Activated T-helper 17 cell treated with anti-CD3 and anti-CD28 coated beads, Interleukin-2, amount 50 U/mL, for 72 hours (primary cell): ENCODE data around the gene INO80. TPM values are rescaled to one million over a fixed set of nuclear protein-coding genes. Genes with fewer than 3 reads are reported as not detected.

ENCODE experiments used
- ATAC-seq: fragments of 150-1000 bp; cut with Tn5 transposase; replicated peaks from 2 replicates; pipeline ENCODE4 v1.10.0; 2021; ENCODE audit warnings: mild to moderate bottlenecking, moderate library complexity
- H3K27ac Mint-ChIP-seq: one replicate; pipeline ENCODE4 v1.8.0; 2022; ENCODE audit warnings: mixed read lengths
- H3K27me3 Mint-ChIP-seq: one replicate; pipeline ENCODE4 v1.8.0; 2022; ENCODE audit warnings: mixed read lengths
- H3K36me3 Mint-ChIP-seq: one replicate; pipeline ENCODE4 v1.8.0; 2022; ENCODE audit warnings: low read depth, mild to moderate bottlenecking, mixed read lengths
- H3K4me1 Mint-ChIP-seq: one replicate; pipeline ENCODE4 v1.8.0; 2022; ENCODE audit warnings: mixed read lengths
- H3K4me3 Mint-ChIP-seq: one replicate; pipeline ENCODE4 v1.8.0; 2022; ENCODE audit warnings: mild to moderate bottlenecking, mixed read lengths
- H3K9me3 Mint-ChIP-seq: one replicate; pipeline ENCODE4 v1.8.0; 2022; ENCODE audit warnings: mixed read lengths
- total RNA-seq, 2 donors: library from RNA; stranded (reverse); gene quantifications; one replicate each; pipeline ENCODE4 v1.2.3, GENCODE V29; 2022

Gene INO80
- total RNA-seq, 2 donors from 2014 or later, result 22.8 to 25.9 TPM

DNA sequence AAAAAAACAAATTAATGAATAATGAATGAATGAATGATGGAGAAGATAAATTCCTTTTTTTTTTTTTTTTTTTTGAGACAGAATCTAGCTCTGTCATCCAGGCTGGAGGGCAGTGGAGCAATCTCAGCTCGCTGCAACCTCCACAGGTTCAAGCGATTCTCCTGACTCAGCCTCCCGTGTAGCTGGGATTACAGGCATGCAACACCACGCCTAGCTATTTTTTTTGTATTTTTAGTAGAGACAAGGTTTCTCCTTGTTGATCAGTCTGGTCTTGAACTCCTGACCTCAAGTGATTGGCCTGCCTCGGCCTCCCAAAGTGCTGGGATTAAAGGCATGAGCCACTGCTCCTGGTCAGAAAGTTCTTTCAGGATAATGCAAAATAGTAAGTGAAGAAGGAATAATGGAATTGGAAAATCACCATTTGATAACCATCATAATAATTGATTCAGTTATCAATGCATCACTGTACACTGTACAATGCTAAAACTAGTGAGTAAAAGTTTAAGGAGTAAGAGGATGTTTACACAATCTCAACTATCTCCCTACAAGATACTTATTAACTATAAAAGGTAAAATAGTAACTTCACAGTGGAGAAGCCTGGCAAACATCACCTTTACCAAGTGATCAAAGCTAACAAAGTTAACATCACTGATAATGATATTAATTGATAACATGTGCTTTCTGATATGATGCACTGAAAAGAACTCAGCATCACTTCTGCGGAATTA is 12.3 kb upstream of the INO80 start:
- Mint-ChIP-seq H3K9me3 (no peaks in the 10 kb centered on the region), H3K27me3 (peaks cover 21% of the 10 kb centered on the region)
- ATAC-seq, result no peak

DNA sequence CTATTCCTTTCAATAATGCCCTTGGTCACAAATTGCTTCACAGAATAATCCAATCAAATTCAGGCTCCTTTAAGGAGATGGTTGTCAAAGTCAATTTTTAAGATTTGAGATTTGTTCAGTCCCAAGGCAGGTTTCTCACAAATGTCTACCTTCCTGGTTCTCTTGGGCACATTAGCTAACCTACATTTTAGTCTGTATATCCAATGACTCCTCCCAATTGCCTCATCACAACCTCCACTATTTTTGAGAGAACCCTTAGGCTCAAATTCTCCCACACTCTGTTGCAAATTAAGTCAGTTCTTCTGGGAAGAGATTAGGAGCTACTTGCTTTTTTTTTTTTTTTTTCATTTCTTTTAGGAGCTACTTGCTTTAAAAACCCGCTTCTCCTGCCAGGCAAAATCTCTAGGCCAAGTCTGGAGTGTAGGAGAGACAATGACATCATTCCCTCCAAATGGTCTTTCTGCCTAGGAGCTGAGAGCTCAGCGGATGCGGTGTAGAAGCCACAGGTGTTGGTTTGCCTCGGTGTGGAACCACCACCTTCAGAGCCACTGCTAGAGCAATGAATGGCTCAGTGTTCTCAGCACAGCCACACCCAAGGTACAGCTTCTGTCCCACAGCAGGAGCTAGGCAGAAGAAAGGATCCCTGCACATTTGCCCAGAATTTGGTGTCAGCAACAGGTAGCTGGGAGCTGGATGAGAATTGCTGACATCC is 10.0 kb upstream of the INO80 start:
- H3K36me3 Mint-ChIP-seq, result no peaks in the 10 kb centered on the region

More for the DNA sequence above, 12.3 kb upstream of the INO80 start:
- H3K4me3 Mint-ChIP-seq, result no peak overlapping the region
- H3K36me3 Mint-ChIP-seq, result no peaks in the 10 kb centered on the region
- H3K4me1 Mint-ChIP-seq, result no peaks in the 10 kb centered on the region
- no peak overlapping the region for H3K27ac Mint-ChIP-seq

DNA sequence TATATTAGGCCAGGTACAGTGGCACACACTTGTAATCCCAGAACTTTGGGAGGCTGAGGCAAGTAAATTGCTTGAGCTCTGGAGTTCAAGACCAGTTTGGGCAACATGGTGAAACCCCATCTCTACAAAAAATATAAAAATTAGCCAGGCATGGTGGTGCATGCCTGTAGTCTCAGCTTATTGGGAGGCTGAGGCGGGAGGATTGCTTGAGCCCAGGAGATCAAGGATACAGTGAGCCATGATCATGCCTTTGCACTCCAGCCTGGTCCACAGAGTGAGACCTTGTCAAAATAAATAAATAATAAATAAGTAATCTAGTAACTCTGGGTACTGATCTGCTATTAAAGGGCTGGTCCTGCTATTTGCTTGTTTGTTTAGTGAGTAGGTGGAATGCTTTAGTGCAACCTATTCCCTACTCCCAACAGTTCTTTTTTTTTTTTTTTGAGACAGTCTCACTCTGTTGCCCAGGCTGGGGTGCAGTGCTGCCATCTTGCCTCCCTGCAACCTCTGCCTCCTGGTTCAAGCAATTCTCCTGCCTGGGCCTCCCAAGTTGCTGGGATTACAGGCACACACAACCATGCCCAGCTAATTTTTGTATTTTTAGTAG is 9.1 kb upstream of the INO80 start:
- no peak for ATAC-seq
- H3K27me3 Mint-ChIP-seq, result peaks cover 3% of the 10 kb centered on the region
- H3K27ac Mint-ChIP-seq, result no peak overlapping the region
- H3K4me1 Mint-ChIP-seq, result no peaks in the 10 kb centered on the region
- H3K4me3 Mint-ChIP-seq, result no peak overlapping the region
- no peaks in the 10 kb centered on the region for H3K36me3 Mint-ChIP-seq
- no peaks in the 10 kb centered on the region for H3K9me3 Mint-ChIP-seq

More for the DNA sequence above, 10.0 kb upstream of the INO80 start:
- no peaks in the 10 kb centered on the region for H3K9me3 Mint-ChIP-seq
- H3K27me3 Mint-ChIP-seq, result peaks cover 3% of the 10 kb centered on the region
- H3K4me1 Mint-ChIP-seq, result no peaks in the 10 kb centered on the region
- no peak overlapping the region for H3K4me3 Mint-ChIP-seq
- H3K27ac Mint-ChIP-seq, result no peak overlapping the region
- peak; percentile 56 for ATAC-seq

DNA sequence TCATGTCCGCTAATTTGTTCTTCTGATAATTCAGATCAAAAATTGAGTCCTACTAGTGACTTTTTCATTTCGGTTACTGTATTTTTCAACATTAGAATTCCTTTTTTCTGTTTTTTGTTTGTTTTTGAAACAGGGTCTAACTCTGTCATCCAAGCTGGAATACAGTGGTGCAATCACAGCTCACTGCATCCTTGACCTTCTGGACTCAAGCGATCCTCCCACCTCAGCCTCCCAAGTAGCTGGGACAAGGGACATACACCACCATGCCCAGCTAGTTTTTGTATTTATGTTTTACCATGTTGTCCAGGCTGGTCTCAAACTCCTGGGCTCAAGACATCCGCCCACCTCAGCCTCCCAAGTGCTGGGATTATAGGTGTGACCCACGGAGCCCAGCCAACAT is 8.0 kb upstream of the INO80 start:
- ATAC-seq, result no peak
- Mint-ChIP-seq H3K27me3 (peaks cover 3% of the 10 kb centered on the region), H3K4me1 (no peaks in the 10 kb centered on the region), H3K27ac (no peak overlapping the region), H3K36me3 (no peaks in the 10 kb centered on the region), H3K4me3 (no peak overlapping the region), H3K9me3 (no peaks in the 10 kb centered on the region)

DNA sequence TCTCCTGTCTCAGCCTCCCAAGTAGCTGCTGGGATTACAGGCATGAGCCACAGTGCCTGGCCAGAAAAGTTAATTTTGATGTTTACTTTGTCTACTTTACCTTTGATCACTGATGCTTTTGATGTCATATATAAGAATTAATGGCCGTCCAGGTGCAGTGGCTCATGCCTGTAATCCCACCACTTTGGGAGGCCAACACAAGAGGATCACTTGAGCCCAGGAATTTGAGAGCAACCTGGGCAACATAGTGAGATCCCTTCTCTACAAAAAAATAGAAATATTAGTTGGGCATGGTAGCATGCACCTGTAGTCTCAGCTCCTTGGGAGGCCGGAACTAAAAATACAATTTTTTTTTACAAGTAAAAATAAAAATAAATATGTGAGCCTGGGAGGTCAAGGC is 6.8 kb upstream of the INO80 start:
- H3K4me1 Mint-ChIP-seq, result no peaks in the 10 kb centered on the region
- H3K36me3 Mint-ChIP-seq, result no peaks in the 10 kb centered on the region
- H3K27me3 Mint-ChIP-seq, result peaks cover 3% of the 10 kb centered on the region
- H3K27ac Mint-ChIP-seq, result no peak overlapping the region
- no peaks in the 10 kb centered on the region for H3K9me3 Mint-ChIP-seq
- H3K4me3 Mint-ChIP-seq, result no peak overlapping the region
- no peak for ATAC-seq

DNA sequence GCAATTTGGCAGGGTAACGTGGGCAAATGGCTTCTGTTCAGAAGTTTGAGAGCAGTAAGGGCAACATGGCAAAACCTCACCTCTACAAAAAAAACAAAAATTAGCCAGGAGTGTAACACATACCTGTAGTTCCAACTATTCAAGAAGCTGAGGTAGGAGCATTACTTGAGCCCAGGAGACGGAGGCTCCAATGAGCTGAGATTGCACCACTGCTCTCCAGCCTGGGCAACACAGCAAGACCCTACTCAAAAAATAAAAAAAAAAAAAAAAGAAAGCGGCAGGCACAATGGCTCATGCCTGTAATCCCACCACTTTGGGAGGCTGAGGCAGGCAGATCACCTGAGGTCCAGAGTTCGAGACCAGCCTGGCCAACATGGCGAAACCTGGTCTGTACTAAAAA is 5.9 kb upstream of the INO80 start:
- Mint-ChIP-seq H3K36me3 (no peaks in the 10 kb centered on the region), H3K9me3 (no peaks in the 10 kb centered on the region), H3K4me3 (no peak overlapping the region), H3K4me1 (no peaks in the 10 kb centered on the region), H3K27ac (no peak overlapping the region), H3K27me3 (peaks cover 3% of the 10 kb centered on the region)
- ATAC-seq, result no peak

DNA sequence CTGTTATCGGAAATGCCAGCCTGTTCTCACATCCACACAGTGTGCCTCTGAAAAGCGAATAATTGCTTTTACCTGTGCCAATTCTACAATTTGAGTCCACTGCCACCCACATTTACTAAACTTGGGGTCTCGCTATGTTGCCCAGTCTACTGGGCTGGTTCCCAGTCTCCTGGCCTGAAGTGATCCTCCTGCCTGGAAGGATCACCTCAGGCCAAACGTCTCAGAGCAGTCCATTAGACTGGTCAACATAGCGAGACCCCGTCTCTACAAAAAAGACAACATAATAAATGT is 827 bp upstream of the INO80 start:
- H3K4me3 Mint-ChIP-seq, result peak overlapping the region; percentile 88
- no peaks in the 10 kb centered on the region for H3K9me3 Mint-ChIP-seq

DNA sequence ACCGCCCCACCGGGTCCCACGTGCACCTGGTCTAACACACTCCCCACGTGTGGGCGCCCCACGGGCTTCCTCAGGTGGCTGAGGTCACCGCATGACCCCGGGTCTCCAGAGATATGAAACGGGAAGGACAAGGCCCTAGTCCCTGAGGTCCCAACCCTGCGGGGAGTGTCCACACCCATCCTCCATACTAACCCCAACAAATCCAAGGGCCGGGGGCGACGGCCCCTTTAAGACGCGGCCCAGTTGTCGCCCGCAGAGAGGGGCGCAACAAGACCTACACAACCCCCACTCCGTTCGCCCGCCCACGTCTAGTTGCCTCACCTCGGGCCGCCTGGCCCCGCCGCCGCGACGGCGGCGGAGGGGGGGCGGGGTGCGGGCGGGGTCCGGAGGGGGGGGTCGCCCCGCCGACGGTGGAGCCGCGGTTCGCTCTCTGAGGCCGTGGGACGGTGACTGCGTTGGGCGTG is 396 bp downstream of the INO80 start:
- Mint-ChIP-seq H3K9me3 (no peaks in the 10 kb centered on the region), H3K4me1 (peaks cover 12% of the 10 kb centered on the region), H3K27me3 (no peaks in the 10 kb centered on the region), H3K4me3 (peak overlapping the region; percentile 88), H3K36me3 (peaks cover 39% of the 10 kb centered on the region), H3K27ac (peak overlapping the region; percentile 98)
- peak; percentile 64 for ATAC-seq

More for the DNA sequence above, 827 bp upstream of the INO80 start:
- Mint-ChIP-seq H3K27me3 (no peaks in the 10 kb centered on the region), H3K27ac (peak overlapping the region; percentile 98), H3K4me1 (peaks cover 12% of the 10 kb centered on the region), H3K36me3 (peaks cover 39% of the 10 kb centered on the region)
- no peak for ATAC-seq

DNA sequence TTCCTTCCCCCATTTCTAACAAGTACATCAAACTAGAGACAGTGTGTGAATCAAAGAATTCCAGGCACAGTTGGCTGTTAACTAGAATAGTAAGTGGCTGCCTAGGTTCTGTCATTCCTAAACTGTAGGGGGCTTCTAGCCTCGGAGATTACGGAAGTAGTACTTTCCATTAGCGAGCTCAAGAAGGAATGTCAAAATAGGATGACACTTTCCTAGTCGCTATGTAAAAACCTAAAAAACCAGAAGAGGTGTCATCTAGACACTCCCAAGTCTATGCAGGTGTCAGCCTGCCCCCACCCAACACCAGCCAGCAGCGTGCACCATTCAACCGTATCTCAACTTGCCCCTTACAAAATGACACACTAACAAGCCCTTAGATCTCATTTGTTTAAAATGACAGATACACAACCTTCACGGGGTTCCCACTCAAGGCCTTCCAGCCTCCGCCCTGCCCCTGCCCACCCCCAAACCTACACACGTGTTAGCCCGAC is 874 bp downstream of the INO80 start:
- Mint-ChIP-seq H3K27me3 (no peaks in the 10 kb centered on the region), H3K27ac (peak overlapping the region; percentile 98), H3K4me1 (peaks cover 12% of the 10 kb centered on the region), H3K4me3 (peak overlapping the region; percentile 88), H3K36me3 (peaks cover 39% of the 10 kb centered on the region), H3K9me3 (no peaks in the 10 kb centered on the region)
- peak; percentile 26 for ATAC-seq

DNA sequence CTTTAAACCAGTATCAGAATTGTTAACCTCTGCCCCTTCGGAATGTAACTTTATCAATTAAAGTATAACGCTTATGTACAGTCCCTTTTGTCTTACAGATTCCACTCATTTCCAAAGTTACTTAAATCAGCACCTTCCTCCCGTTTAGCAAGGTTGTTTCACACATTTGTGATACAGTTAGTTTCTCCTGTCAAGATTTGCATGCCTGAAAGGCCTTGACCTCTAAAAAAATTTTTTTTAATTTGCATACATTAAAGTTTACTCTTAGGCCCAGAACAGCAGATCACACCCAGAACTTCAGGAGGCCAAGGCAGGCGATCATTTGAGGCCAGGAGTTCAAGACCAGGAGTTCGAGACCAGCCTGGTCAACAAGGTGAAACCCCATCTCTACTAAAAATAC is 9.1 kb downstream of the INO80 start:
- ATAC-seq, result no peak
- Mint-ChIP-seq H3K4me3 (no peak overlapping the region), H3K9me3 (no peaks in the 10 kb centered on the region), H3K27me3 (no peaks in the 10 kb centered on the region), H3K27ac (peak overlapping the region; percentile 10), H3K4me1 (peaks cover 4% of the 10 kb centered on the region), H3K36me3 (peaks cover 43% of the 10 kb centered on the region)

DNA sequence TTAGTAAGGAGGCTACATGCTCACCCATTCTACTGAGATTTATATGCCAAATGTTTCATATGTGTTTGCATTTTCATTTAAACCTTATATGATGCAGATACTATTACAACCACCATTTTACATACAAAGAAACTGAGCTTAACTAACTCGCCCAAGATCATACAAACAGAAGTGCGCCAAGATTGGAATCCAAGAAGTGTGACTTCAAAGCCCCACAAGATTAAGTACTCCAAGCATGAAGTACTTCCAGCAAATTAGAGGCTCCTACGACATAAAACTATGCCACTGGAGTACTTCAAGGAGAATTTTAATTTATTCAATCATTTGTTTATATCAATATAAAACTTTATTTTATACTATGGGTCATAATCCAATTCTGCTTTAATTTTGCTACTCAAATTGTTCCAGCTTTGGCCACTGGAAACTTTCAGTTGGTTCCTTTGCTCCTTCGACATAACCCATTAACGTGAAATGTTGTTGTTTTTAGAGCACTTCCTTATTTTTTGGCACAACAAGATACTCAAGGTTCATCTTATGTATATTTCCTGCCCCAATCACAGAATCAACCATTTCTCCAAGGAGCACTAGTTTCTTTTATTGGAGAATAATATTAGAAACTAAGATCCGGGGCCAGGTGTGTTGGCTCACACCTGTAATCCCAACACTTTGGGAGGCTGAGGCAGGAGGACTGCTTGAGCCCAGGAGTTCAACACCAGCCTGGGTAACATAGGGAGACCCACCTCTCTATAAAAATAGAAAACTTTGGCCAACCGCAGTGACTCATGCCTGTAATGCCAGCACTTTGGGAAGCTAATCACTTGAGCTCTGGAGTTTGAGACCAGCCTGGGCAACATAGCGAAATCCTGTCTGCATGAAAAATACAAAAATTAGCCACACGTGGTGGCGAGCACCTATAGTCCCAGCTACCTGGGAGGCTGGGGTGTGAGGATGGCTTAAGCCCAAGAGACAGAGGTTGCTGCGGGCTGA is 10.4 kb downstream of the INO80 start:
- no peaks in the 10 kb centered on the region for H3K27me3 Mint-ChIP-seq
- ATAC-seq, result no peak

DNA sequence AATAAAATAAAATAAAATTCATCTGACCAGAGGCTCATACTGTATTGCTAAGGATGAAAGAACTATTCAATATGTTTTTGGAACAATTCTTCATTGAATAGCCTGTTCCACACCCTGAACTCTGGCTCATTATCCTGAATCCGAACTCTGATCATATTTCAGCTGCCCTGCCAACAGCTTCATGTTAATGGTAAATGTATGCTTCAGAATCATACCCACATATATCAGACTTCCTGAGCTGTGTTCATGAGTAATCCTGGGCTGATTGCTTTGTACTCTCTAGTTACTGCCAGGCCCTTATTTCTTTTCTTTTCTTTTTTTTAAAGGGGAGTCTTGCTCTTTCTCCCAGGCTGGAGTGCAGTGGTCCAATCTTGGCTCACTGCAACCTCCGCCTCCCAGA is 11.8 kb downstream of the INO80 start:
- no peaks in the 10 kb centered on the region for H3K27me3 Mint-ChIP-seq
- H3K9me3 Mint-ChIP-seq, result no peaks in the 10 kb centered on the region
- H3K4me3 Mint-ChIP-seq, result no peak overlapping the region
- H3K36me3 Mint-ChIP-seq, result peaks cover 65% of the 10 kb centered on the region
- H3K27ac Mint-ChIP-seq, result no peak overlapping the region
- peaks cover 9% of the 10 kb centered on the region for H3K4me1 Mint-ChIP-seq
- no peak for ATAC-seq

More for the DNA sequence above, 10.4 kb downstream of the INO80 start:
- Mint-ChIP-seq H3K4me3 (no peak overlapping the region), H3K4me1 (peaks cover 9% of the 10 kb centered on the region), H3K9me3 (no peaks in the 10 kb centered on the region), H3K36me3 (peaks cover 52% of the 10 kb centered on the region), H3K27ac (no peak overlapping the region)

DNA sequence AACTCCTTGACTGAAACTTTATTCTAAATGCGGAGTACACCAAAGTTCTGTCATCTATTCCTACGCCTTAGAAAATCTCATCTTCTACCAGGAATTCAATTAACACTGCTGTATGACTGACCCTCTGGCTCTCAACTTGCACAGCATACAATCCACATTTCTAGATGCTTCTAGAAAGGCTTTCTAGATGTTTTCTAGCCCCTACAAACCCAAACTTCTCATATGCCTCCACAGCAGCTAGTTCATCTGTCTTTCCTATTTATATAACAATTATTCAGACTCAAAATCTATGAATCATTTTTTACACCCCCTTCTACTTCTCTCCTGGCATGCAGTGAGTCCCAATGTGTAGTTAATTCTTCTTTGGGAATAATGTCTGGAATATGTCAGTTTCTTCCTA is 13.2 kb downstream of the INO80 start:
- H3K36me3 Mint-ChIP-seq, result peaks cover 65% of the 10 kb centered on the region
- ATAC-seq, result no peak
- peaks cover 5% of the 10 kb centered on the region for H3K4me1 Mint-ChIP-seq
- no peak overlapping the region for H3K4me3 Mint-ChIP-seq
- no peaks in the 10 kb centered on the region for H3K9me3 Mint-ChIP-seq
- no peaks in the 10 kb centered on the region for H3K27me3 Mint-ChIP-seq
- no peak overlapping the region for H3K27ac Mint-ChIP-seq

DNA sequence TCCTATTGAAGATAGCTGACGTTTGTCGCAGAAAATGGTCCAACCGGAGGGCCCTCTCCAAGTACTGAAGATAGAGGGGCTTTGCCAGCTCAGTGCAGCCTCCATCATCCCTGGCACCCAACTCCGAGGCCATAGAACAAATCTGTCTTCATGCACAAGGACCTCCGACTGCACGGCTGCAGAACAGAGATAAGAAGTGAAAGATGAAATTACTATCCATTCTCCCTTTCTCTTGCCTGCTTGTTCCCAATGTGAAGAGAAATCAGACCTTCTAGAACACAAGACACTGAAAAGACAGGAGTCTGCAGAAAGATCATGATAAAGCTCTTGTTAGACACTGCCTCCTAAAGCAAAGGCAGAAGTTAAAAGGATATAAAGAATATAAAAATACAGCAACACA is 19.9 kb downstream of the INO80 start:
- H3K36me3 Mint-ChIP-seq, result peaks cover 98% of the 10 kb centered on the region
- peaks cover 2% of the 10 kb centered on the region for H3K4me1 Mint-ChIP-seq
- H3K27ac Mint-ChIP-seq, result no peak overlapping the region
- no peak for ATAC-seq
- no peaks in the 10 kb centered on the region for H3K27me3 Mint-ChIP-seq
- no peak overlapping the region for H3K4me3 Mint-ChIP-seq
- no peaks in the 10 kb centered on the region for H3K9me3 Mint-ChIP-seq
